DMS153 treated with DMSO at 0.1 percent for 48 hours (cell line): ENCODE results near the gene PFKFB3.
"Not testable (repeated sequence)": the region's sequence is repeated elsewhere in the genome, so short reads cannot be mapped to it uniquely, and the experiment has no call there.

Experiments used
- DNase-seq: peaks from one replicate; lab custom pipeline; 2025; ENCODE audit not compliant: unreplicated experiment; lab: John Stamatoyannopoulos, UW

The PFKFB3 gene

GRCh38 chr10:6177880-6178281, 24.9 kb upstream of the PFKFB3 start:
- DNase-seq = no peak

DNA sequence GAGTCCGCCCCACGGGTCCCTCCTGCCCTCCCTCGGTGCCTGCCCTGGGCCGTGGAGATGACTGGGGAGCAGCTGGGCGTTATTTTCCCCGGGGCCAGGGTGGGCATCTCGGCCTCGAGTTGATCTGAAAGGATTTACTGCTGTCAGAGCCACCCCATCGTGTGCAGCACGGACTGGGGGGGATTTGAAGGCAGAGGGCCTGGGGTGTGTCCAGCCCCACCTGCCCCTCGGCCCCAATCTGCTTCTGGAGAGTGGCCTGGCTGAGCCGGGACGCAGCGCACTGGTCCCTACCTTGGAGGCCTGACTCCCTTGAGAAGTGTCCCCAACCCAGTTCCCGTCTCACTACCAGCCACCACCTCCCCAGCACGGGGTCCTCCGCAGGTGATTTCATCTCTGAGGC, 24.2 kb upstream of the PFKFB3 start:
- DNase-seq = no peak

- DNase-seq = no peak
Observed at GRCh38 chr10:6179078-6179477, 23.7 kb upstream of the PFKFB3 start.

DNA sequence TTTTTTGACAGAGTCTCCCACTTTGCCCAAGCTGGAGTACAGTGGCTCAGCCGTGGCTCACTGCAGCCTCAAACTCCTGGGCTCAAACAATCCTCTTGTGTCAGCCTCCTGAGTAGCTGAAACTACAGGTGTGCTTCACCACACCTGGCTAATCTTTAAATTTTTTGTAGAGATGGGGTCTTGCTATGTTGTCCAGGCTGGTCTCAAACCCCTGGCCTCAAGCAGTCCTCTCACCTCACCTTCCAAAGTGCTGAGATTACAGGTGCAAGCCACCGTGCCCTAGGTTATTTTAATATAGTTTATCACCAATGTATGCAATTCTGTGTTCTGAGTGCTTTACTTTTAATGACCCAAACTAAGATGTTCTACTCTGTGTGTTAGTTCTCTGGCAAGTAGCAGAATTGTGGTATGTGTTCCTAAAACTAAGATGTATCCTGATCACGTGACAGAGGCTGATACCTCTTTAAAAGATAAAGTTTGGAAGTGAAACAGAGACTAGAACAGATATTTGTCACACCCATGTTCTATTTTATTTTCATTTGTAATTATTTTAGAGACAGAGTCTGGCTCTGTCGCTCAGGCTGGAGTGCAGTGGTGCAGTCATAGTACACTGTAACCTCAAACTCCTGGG, 22.1 kb upstream of the PFKFB3 start:
- DNase-seq = no peak

DNA sequence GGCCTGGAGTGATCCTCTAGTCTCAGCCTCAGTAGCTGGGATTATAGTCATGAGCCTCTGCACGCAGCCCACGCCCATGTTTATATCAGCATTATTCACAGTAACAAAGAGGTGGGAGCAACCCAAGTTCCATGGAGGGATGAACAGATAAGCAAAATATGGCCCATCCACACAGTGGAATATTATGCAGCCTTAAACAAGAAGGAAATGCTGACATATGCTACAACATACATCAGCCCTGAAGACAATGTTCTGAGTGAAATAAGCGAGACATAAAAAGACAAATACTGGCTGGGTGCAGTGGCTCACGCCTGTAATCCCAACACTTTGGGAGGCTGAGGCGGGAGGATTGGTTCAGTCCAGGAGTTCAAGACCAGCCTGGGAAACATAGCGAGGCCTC, 21.5 kb upstream of the PFKFB3 start:
- no peak for DNase-seq

GRCh38 chr10:6182454-6183098, 20.2 kb upstream of the PFKFB3 start:
- no peak for DNase-seq

- DNase-seq = no peak
Observed at GRCh38 chr10:6185039-6185716, 17.6 kb upstream of the PFKFB3 start.

- DNase-seq = no peak
Observed at GRCh38 chr10:6186894-6187256, 15.9 kb upstream of the PFKFB3 start.

GRCh38 chr10:6187278-6187677, 15.5 kb upstream of the PFKFB3 start:
- no peak for DNase-seq

DNA sequence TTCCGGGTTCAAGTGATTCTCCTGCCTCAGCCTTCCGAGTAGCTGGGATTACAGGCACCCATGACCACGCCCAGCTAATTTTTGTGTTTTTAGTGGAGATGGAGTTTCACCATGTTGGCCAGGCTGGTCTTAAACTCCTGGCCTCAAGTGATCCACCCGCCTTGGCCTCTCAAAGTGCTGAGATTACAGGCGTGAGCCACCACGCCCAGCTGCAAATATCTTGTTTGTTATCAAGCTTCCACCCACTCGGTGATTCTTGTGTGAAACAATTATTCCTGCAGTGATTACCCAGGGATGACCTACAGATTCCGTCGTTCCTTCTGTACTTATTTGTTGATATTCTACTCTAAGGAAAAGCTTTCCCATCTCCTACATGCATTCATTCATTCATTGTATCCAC, 12.7 kb upstream of the PFKFB3 start:
- DNase-seq = not testable (repeated sequence)

DNA sequence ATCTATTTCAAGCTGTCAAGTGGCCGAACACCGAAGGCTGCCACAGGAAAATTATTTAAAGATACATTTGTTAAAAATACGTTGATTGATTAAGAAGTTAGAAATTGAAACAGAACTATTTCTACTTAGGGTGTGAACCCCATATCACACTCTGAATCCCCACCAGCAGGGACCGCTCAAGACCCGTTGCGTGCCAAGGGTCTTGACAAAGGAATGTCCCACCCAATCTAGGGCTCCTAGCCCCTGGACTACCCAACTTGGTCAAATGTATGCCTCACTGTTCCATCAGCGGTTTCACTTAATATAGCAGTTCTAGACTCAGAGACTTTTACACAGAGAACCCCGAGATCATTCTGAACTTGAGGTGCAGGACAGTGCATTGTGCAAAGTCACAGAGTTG, 11.6 kb upstream of the PFKFB3 start:
- no peak for DNase-seq

DNA sequence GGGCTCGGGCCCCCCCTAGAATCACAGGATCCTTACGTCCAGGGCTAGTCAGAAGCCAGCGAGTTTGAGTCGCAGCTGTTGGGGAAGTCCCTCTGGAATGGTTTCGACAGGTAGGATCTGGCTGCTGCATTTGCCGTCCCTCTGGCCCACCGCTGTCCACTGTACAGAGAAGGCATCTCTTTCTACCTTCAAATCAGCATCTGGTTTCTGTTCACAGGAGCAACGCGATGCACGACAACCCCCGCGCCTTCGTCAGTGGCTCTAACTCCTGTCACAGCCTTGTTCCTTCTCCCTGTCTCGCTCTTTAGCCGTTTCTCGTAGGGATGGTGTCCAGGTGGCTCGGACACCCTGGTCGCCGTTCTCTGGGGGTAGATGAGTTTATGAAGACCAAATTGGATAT, 11.2 kb upstream of the PFKFB3 start:
- no peak for DNase-seq

DNA sequence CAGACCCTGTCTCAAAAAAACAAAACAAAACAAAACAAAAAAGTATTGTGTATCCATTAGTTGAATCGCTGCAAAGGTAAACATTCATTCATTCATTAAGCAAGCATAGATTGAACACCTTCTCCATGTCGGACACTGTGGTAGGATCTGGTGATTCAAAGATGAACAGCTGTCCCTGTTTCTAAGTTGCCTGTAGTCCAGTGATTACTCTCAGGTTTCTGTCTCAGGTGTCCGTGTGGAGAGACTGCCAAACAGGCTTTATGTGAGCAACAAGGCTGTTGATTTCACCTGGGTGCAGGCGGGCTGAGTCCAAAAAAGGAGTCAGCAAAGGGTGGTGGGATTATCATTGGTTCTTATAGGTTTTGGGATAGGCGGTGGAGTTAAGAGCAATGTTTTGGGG, 9.4 kb upstream of the PFKFB3 start:
- DNase-seq = not testable (repeated sequence)

DNA sequence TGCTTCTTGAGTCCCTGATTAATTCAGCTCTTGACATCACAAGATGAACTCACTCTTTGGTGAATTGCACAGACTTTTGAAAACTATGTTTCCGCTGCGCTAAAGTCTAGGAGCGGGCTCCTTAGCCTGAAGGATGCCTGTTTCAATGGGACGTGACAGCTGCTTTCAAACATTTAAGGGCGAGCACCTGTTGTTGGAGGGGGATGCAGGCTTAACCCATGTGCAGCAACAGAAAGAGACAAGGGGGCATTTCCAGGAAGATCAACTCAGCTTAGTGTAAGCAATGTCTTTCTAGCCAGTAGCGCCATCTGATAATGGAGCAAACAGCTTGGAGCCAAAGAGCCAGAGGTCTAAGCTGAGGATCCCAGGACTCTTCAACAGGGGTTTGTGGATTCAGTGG, 8.4 kb upstream of the PFKFB3 start:
- no peak for DNase-seq

DNA sequence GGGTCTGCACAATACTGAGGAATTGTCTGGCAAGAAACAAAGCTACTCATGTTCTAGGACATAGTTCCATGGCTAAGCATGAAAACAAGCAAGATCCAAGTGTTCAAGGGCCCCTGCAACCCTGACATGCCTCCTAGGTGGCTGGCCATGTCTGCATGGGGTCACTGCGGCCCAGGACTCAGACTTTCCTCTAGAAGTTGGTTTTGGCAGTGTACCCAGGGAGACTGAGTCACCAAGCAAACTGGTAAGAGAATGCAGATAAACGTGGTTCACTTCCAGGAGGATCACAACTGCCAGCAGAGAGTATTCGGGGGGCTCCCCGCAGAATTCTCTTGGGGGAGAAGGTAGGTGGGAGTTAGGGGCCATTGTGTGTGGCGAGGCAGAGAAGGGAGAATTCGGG, 7.4 kb upstream of the PFKFB3 start:
- no peak for DNase-seq

GRCh38 chr10:6195846-6196245, 6.9 kb upstream of the PFKFB3 start:
- DNase-seq = no peak

DNA sequence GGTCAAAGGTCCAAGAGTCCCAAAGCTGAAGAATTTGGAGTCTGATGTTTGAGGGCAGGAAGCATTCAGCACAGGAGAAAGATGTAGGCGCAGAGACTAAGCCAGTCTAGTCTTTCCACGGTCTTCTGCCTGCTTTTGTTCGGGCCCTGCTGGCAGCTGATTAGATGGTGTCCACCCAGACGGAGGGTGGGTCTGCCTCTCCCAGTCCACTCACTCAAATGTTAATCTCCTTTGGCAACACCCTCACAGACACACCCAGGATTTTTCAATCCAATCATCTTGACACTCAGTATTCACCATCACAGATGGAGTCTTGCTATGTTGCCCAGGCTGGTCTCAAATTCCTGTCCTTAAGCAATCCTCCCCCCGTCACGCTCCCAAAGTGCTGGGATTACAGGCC, 6.2 kb upstream of the PFKFB3 start:
- not testable (repeated sequence) for DNase-seq

- no peak for DNase-seq
Observed at GRCh38 chr10:6197321-6197720, 5.4 kb upstream of the PFKFB3 start.

DNA sequence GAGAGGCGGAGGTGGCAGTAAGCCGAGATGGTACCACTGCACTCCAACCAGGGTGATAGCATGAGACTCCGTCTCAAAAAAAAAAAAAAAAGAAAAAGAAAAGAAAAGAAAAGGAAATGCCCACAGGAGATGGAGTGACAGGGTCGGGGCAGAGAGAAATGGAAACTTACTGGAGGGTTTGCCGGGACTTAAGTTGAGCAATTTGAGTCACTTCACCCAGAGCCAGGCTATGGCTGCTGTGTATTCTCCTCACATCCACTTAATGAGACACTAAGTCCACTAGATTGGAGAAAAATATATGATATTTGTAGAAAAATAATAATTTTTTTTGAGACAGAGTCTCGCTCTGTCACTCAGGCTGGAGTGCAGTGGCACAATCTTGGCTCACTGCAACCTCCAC, 4.6 kb upstream of the PFKFB3 start:
- no peak for DNase-seq

- no peak for DNase-seq
Observed at GRCh38 chr10:6199131-6199733, 3.5 kb upstream of the PFKFB3 start.

GRCh38 chr10:6200440-6200733, 2.3 kb upstream of the PFKFB3 start:
- DNase-seq = no peak

GRCh38 chr10:6200734-6201515, 1.8 kb upstream of the PFKFB3 start:
- DNase-seq = no peak
